Astrocyte (in vitro differentiated cells and primary cell): ENCODE results near the gene CHEK1.

Source experiments
- EZH2 ChIP-seq: IDR thresholded peaks from 2 replicates; pipeline ENCODE4 v1.6.1; 2012; ENCODE audit warnings: mild to moderate bottlenecking, low read length, inconsistent platforms; ENCODE audit not compliant: insufficient read depth
- TF ChIP-seq, protein P1 (sequence below): IDR thresholded peaks from 2 replicates; pipeline ENCODE4 v1.5.1; 2011; ENCODE audit warnings: low read depth, mild to moderate bottlenecking, inconsistent platforms, low read length, moderate library complexity; ENCODE audit not compliant: insufficient read depth

DNA sequence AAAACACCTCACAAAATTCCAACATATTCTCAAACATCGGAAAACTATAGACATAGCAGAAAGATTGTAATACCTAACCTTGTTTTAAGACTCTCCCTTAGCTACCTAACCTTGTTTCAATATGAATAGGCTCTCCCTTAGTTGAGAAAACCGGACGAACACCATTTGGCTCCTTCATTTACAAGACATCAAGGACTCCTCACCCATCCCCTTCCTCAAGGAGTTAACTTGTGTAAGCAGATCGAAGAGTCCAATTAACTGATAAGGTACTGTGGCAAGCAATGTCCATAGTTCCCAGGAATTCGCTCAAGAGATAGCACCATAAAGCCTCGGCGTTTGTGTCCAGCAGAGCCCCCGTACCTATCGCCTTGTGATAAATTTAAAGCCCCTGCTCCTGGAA lies 60.3 kb downstream of the CHEK1 start:
- TF ChIP-seq, protein P1, sequence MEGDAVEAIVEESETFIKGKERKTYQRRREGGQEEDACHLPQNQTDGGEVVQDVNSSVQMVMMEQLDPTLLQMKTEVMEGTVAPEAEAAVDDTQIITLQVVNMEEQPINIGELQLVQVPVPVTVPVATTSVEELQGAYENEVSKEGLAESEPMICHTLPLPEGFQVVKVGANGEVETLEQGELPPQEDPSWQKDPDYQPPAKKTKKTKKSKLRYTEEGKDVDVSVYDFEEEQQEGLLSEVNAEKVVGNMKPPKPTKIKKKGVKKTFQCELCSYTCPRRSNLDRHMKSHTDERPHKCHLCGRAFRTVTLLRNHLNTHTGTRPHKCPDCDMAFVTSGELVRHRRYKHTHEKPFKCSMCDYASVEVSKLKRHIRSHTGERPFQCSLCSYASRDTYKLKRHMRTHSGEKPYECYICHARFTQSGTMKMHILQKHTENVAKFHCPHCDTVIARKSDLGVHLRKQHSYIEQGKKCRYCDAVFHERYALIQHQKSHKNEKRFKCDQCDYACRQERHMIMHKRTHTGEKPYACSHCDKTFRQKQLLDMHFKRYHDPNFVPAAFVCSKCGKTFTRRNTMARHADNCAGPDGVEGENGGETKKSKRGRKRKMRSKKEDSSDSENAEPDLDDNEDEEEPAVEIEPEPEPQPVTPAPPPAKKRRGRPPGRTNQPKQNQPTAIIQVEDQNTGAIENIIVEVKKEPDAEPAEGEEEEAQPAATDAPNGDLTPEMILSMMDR: no peak
- no peak for TF ChIP-seq EZH2
